Stimulated activated CD4-positive, alpha-beta T cell treated with anti-CD3 and anti-CD28 coated beads, Interleukin-4, amount 100 ng/mL, for 4 hours (primary cell): Measurements from ENCODE around the gene SHKBP1.
"Not testable (repeated sequence)": the region's sequence is repeated elsewhere in the genome, so short reads cannot be mapped to it uniquely, and the experiment has no call there.

ENCODE experiments used
- DNase-seq, 2 experiments: peaks; one replicate each; pipeline ENCODE4 v3.0.0-alpha.2; 2020

SHKBP1 gene

GRCh38 chr19:40586611-40587010 lies 9.9 kb downstream of the SHKBP1 start:
- DNase-seq = no peak

- no peak for DNase-seq
Measured at GRCh38 chr19:40588110-40588854, 11.6 kb downstream of the SHKBP1 start.

- DNase-seq = no peak
Measured at GRCh38 chr19:40588926-40589569, 12.4 kb downstream of the SHKBP1 start.

- no peak for DNase-seq
Measured at GRCh38 chr19:40589591-40590429, 13.1 kb downstream of the SHKBP1 start.

- DNase-seq = no peak
Measured at GRCh38 chr19:40590464-40591265, 14.0 kb downstream of the SHKBP1 start.

GRCh38 chr19:40591724-40592123 lies 15.1 kb downstream of the SHKBP1 start:
- not testable (repeated sequence) for DNase-seq

- DNase-seq = no peak
Measured at GRCh38 chr19:40592170-40592569, 15.5 kb downstream of the SHKBP1 start.

GRCh38 chr19:40594255-40594654 lies 17.6 kb downstream of the SHKBP1 start:
- no peak for DNase-seq

- no peak for DNase-seq
Measured at GRCh38 chr19:40594657-40595091, 18.0 kb downstream of the SHKBP1 start.

GRCh38 chr19:40596608-40597328 lies 20.1 kb downstream of the SHKBP1 start:
- no peak for DNase-seq

- no peak for DNase-seq
Measured at GRCh38 chr19:40597329-40597838, 20.7 kb downstream of the SHKBP1 start.

- peak; percentile 70 to 82 for DNase-seq
Measured at GRCh38 chr19:40598121-40598917, 21.6 kb downstream of the SHKBP1 start.

GRCh38 chr19:40598918-40599307 lies 22.2 kb downstream of the SHKBP1 start:
- DNase-seq = no peak

GRCh38 chr19:40599331-40599901 lies 22.7 kb downstream of the SHKBP1 start:
- no peak for DNase-seq

GRCh38 chr19:40599902-40600569 lies 23.4 kb downstream of the SHKBP1 start:
- DNase-seq = no peak

- DNase-seq = no peak
Measured at GRCh38 chr19:40600570-40601133, 24.0 kb downstream of the SHKBP1 start.

GRCh38 chr19:40601134-40601974 lies 24.7 kb downstream of the SHKBP1 start, which contains the start of gene LTBP4:
Gene LTBP4, plus strand, starts transcription at chr19:40601369. Its CDS starts 19 bp downstream, at chr19:40601388.
- DNase-seq = peak; percentile 37 to 43

GRCh38 chr19:40603071-40603388 lies 26.4 kb downstream of the SHKBP1 start:
- DNase-seq = no peak
